HEK293 (cell line): ENCODE data around the gene RAB8A.
"Not testable (repeated sequence)": the region's sequence is repeated elsewhere in the genome, so short reads cannot be mapped to it uniquely, and the experiment has no call there.

ENCODE experiments used
- CTCF ChIP-seq: fragments of 450-650 bp; formaldehyde crosslinking; IDR thresholded peaks from 2 replicates; pipeline ENCODE4 v1.5.1; 2016; ENCODE audit warnings: missing biosample characterization, missing genetic modification characterization
- KLF9 ChIP-seq: fragments of 450-650 bp; formaldehyde crosslinking; IDR thresholded peaks from 2 replicates; pipeline ENCODE4 v1.5.1; 2016; ENCODE audit warnings: missing biosample characterization, missing genetic modification characterization, low read depth
- MZF1 ChIP-seq: fragments of 450-650 bp; formaldehyde crosslinking; IDR thresholded peaks from 2 replicates; pipeline ENCODE4 v1.5.1; 2017; ENCODE audit warnings: missing biosample characterization, missing genetic modification characterization, borderline replicate concordance
- ZBTB17 ChIP-seq: fragments of 450-650 bp; formaldehyde crosslinking; IDR thresholded peaks from 2 replicates; pipeline ENCODE4 v1.5.1; 2016; ENCODE audit warnings: missing biosample characterization, missing genetic modification characterization
- ZBTB8A ChIP-seq: fragments of 450-650 bp; formaldehyde crosslinking; IDR thresholded peaks from 2 replicates; pipeline ENCODE4 v1.5.1; 2016; ENCODE audit warnings: missing biosample characterization, missing genetic modification characterization
- ZNF140 ChIP-seq: fragments of 450-650 bp; formaldehyde crosslinking; IDR thresholded peaks from 2 replicates; pipeline ENCODE4 v1.5.1; 2016; ENCODE audit warnings: missing biosample characterization, missing genetic modification characterization
- ZNF274 ChIP-seq, 2 experiments: fragments of 200-500 bp in 1 of 2; fragments of 450-650 bp in 1 of 2; sonication (Bioruptor generic) in 1 of 2; formaldehyde crosslinking in 1 of 2; IDR thresholded peaks; 2 replicates each; pipeline versions ENCODE4 v1.5.1 to v1.6.1; 2014 to 2016; ENCODE audit warnings: borderline replicate concordance in 1 of 2, inconsistent platforms in 1 of 2, low read length in 1 of 2, missing biosample characterization in 1 of 2, missing genetic modification characterization in 1 of 2
- ZNF398 ChIP-seq: fragments of 450-650 bp; formaldehyde crosslinking; IDR thresholded peaks from 2 replicates; pipeline ENCODE4 v1.5.1; 2017; ENCODE audit warnings: missing biosample characterization, missing genetic modification characterization
- ZNF580 ChIP-seq: fragments of 450-650 bp; formaldehyde crosslinking; IDR thresholded peaks from 2 replicates; pipeline ENCODE4 v1.5.1; 2016; ENCODE audit warnings: missing biosample characterization, missing genetic modification characterization
- ZNF623 ChIP-seq: fragments of 450-650 bp; formaldehyde crosslinking; IDR thresholded peaks from 2 replicates; pipeline ENCODE4 v1.5.1; 2016; ENCODE audit warnings: missing biosample characterization, missing genetic modification characterization
- ZNF76 ChIP-seq: fragments of 450-650 bp; formaldehyde crosslinking; IDR thresholded peaks from 2 replicates; pipeline ENCODE4; 2016; ENCODE audit warnings: low read depth, missing biosample characterization, missing genetic modification characterization, borderline replicate concordance
- ZSCAN18 ChIP-seq: fragments of 450-650 bp; formaldehyde crosslinking; IDR thresholded peaks from 2 replicates; pipeline ENCODE4 v1.5.1; 2016; ENCODE audit warnings: missing biosample characterization, missing genetic modification characterization

- not testable (repeated sequence) for TF ChIP-seq MZF1; CTCF; ZNF76 (tag by site-specific recombination); ZBTB8A; KLF9 (tag by site-specific recombination); ZNF140 (tag by site-specific recombination); ZBTB17; ZNF274 (IDR thresholded peaks at IDR 0.05; ENCODE audit: low read length); ZNF274 (tag by site-specific recombination; IDR thresholded peaks at IDR 0.05; ENCODE audit: borderline replicate concordance); ZSCAN18 (tag by site-specific recombination); ZNF623 (tag by site-specific recombination); ZNF398 (tag by site-specific recombination)
- peak; percentile 66; the same call in 1 of the 2 replicates for TF ChIP-seq ZNF580 (tag by site-specific recombination)
Measured at GRCh38 chr19:16099314-16099965, 12.2 kb upstream of the RAB8A start.
